HL-60 (cell line): Measurements from ENCODE around the gene SNAI3.

Experiments used
- CTCF ChIP-seq: IDR thresholded peaks from one replicate; pipeline ENCODE4 v1.5.1; 2011; ENCODE audit warnings: low read length, control low read depth, inconsistent platforms; ENCODE audit not compliant: insufficient read depth
- GABPA ChIP-seq: IDR thresholded peaks from 2 replicates; pipeline ENCODE4 v1.6.1; 2012; ENCODE audit warnings: low read depth
- POLR2AphosphoS5 ChIP-seq: IDR thresholded peaks from 2 replicates; pipeline ENCODE4 v1.6.1; 2012; ENCODE audit warnings: low read depth
- REST ChIP-seq: IDR thresholded peaks from 2 replicates; pipeline ENCODE4 v1.6.1; 2012; ENCODE audit warnings: low read depth; ENCODE audit not compliant: insufficient replicate concordance

GRCh38 chr16:88730632-88731607, 44.6 kb upstream of the SNAI3 start:
- TF ChIP-seq POLR2AphosphoS5 (no peak), CTCF (no peak), GABPA (no peak), REST (no peak)
